ENCODE data around the gene GALNT13.
"Not testable (repeated sequence)": the region's sequence is repeated elsewhere in the genome, so short reads cannot be mapped to it uniquely, and the experiment has no call there.

GALNT13 gene

DNA sequence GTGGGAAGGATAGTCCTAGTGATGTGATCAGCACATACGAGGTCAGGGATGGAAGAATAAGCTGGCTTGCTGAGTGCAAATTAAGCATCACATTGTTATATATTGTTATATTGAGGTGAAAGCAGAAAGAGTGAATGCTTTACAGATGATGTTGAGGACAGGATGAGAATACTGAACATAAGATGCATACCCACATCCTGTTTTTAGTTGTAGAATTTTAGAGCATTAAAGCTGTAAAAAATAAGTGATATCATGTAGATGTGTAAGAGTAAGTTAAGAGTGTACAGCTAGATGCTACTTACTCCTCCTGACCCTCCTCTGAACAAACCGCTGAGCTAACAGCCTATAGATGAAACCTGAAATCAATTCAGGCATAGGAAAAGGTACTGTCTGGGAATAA is 555.7 kb downstream of the GALNT13 start:
- ATAC-seq, result no peak

DNA sequence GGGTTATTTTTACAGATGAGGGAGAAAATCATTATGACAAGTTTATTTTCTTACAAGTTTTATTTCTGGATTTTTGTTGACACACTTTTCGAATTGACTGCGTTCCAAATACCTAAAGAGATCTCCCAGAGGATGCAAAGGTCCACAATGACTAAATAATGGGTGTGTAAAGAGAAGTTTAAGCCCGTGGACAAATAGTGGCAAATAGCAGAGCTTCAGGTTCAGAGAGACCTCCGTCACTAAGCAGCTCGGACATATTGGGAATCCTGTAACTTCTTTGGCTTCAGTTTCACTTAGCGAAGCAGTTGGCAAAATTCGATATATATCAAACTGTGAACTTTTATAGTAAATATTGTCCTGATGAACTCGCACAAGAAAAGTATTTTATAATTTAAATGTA is 556.3 kb downstream of the GALNT13 start:
- ATAC-seq, result no peak

- ATAC-seq, result no peak
Measured at GRCh38 chr2:154433010-154433409, 561.3 kb downstream of the GALNT13 start.

- ATAC-seq, result no peak
Measured at GRCh38 chr2:154437104-154437503, 565.4 kb downstream of the GALNT13 start.

DNA sequence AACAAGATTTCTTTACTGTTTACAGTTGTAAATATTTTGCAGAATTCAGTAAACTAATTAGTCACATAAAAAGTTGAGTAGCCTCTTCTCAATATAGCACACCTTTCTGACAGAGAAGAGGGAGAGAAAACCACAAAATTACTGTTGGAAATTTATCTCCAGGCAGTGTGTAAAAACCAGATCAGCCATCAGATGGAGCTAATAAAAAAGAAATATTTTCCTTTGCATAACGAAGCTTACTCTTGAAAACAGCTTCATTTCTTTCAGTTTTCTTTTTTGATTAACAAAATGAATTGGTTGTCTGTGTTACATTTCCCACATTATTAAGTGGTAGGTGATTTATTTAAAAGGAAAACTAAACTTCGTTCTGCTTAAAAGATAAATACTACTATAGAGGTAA is 567.4 kb downstream of the GALNT13 start:
- no peak for ATAC-seq

- no peak for ATAC-seq
Measured at GRCh38 chr2:154443919-154444318, 572.2 kb downstream of the GALNT13 start.

DNA sequence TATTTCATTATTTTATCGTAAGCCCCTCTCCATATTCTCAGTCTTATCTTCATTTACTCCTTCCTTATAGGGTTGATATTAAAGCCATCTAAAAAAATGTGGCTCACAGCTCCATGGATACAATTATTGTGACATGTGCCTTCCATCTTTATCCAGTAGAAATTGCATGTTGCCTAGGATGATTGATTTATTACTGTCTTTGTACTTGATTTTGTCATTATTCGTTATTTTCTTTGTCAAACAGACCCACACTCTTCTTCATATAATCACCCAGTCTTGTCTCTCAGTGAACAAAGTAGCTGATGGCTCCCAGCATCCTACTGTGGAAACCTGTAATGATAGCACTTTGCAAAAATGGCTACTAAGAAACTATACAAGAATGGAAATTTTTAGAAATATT is 574.6 kb downstream of the GALNT13 start:
- ATAC-seq, result no peak

GRCh38 chr2:154447727-154448418 is 576.2 kb downstream of the GALNT13 start:
- ATAC-seq, result no peak

DNA sequence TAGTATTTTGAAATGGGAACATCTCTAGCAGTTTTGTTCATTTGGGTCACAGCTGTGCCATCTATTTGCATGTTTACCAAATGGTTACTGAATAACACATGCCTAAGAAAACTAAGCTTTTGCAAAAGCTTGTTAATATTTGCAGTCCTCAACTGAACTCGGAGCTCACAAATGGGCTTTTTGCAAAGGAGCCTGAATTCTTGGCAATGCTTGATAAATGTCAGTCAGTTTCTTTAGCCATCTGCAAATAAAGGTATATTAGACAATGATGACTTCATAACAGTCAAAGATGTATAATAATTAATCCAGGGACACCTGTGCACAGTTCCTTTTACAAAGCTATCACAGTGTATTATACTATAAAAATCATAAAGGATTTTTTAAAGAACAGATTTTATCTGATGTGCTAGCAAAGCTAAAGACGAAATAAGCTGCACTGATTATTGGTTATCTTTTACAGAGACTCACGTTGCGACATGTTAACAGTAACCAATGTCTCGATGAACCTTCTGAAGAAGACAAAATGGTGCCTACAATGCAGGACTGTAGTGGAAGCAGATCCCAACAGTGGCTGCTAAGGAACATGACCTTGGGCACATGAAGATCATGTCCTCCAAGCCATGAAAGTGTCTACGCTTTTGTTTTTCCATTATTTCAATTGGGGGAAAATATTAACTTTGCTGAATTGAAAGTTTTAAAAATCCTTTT is 578.4 kb downstream of the GALNT13 start:
- no peak for ATAC-seq

DNA sequence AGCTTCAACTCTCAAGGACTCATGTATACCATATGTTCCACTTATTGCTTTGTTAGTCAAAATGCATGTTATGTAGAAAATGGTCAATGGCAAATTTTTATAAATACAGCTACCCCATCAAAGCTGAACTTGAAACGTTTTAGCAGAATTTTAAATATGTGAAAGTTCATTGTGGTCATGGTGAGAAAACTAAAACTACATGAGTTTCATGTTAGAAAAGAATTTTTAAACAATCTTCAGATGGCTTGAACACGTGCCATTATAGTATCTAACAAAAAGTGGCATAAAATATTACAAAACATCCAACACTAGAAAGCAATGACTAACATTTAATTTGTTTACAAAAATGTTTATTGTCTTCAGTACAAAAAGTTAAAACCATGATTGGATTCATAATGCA is 580.7 kb downstream of the GALNT13 start:
- ATAC-seq, result no peak

- no peak for ATAC-seq
Measured at GRCh38 chr2:154452906-154453493, 581.3 kb downstream of the GALNT13 start.

- no peak for ATAC-seq
Measured at GRCh38 chr2:154455166-154455565, 583.4 kb downstream of the GALNT13 start.

DNA sequence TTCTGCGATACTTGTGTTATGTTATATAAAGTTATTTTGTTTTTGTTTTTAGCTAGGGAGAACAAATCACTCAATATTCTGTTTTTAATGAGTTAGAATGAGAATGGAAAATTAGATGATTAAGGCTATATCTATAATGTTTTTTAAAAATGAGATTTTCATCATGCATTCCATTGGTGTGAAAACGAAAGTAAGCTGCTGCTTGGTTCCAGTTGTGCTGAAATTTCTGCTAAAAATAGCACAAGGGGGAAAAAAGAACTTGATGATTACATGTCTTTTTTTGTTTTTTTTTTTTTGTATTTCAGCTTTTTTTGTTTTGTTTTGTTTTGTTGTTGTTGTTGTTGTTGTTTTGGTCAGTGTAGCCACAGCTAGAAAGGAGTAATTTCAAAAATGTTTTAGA is 584.1 kb downstream of the GALNT13 start:
- no peak for ATAC-seq

- ATAC-seq, result no peak
Measured at GRCh38 chr2:154457286-154457685, 585.6 kb downstream of the GALNT13 start.

- ATAC-seq, result no peak
Measured at GRCh38 chr2:154459286-154459685, 587.6 kb downstream of the GALNT13 start.

- no peak for ATAC-seq
Measured at GRCh38 chr2:154462634-154463033, 590.9 kb downstream of the GALNT13 start.

GRCh38 chr2:154466226-154466625 is 594.5 kb downstream of the GALNT13 start:
- ATAC-seq, result no peak

DNA sequence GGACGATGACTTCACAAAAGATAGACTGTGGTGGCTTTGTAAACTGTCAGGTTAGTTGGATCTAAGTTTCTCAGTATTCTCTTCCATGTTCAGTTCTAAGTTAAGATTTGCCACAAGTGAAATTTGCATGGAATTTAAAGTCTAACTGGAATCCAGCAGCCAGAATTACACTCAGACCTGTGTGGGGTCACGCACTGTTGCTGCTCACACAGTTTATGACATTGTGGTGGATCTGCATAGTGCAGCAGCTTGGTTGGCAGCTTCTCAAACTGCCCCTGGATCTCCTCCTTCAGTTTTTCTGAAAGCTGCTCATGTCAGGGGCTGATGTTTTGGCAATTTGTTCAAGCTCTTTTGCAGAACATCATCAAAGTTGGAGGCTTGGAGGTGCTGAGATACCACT is 598.7 kb downstream of the GALNT13 start:
- ATAC-seq, result no peak

DNA sequence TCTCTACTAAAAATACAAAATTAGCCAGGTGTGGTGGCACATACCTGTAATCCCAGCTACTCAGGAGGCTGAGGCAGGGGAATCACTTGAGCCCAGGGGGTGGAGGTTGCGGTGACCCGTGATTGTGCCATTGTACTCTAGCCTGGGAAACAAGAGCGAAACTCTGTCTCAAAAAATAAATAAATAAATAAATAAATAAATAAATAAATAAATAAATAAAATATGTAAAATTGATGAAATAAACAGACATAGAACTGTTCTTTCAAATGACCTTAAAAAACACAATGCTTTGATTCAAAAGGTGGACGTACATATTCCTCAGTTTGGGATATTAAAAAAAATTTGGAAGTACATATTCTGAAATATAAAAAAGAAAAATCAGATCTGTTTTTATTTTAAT is 599.8 kb downstream of the GALNT13 start:
- not testable (repeated sequence) for ATAC-seq

DNA sequence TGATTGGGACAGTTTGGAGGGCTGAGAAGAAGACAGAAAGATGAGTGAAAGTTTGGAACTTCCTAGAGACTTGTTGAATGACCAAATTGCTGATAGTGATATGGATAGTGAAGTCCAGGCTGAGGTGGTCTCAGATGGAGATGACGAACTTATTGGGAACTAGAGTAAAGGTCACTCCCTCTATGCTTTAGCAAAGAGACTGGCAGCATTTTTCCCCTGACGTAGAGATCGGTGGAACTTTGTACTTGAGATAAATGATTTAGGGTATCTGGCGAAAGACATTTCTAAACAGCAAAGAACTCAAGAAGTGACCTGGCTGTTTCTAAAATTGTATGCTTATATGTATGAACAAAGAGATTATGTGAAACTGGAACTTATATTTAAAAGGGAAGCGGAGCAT is 605.6 kb downstream of the GALNT13 start:
- ATAC-seq, result no peak

DNA sequence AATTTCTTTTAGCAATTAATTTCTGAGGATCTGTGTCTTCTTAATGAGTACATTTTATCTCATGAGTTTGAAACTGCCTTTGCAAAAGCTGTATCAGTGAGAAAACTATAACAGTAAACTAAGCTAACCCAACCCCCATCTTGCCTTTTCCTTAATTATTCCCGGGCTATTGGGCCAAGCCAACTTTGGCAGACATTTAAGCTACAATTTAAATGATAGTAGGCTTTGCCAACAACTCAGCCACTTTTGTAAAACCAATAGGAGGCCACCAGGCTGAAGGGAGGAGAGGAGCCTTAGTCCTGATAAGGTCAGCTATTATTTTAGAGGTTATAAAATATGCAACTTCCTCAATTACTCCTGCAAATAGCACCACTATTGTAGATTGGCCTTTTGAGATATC is 608.8 kb downstream of the GALNT13 start:
- ATAC-seq, result no peak

- no peak for ATAC-seq
Measured at GRCh38 chr2:154481336-154481735, 609.6 kb downstream of the GALNT13 start.

- ATAC-seq, result no peak
Measured at GRCh38 chr2:154484338-154485099, 612.8 kb downstream of the GALNT13 start.
